Transverse colon (tissue), 3 donors: ENCODE results near the gene BAZ2B.

ENCODE experiments used
- POLR2A ChIP-seq: fragments of 450-650 bp; IDR thresholded peaks from one replicate; pipeline ENCODE4 v1.6.1; 2016; ENCODE audit warnings: antibody characterized with exemption, mild to moderate bottlenecking, moderate library complexity
- TF ChIP-seq, protein P1 (sequence below), 5 experiments: fragments of 200-600 bp in 3 of 5; fragments of 450-650 bp in 2 of 5; sonication (generic) in 3 of 5; IDR thresholded peaks; 1 replicate in 2 of 5; 2 replicates in 3 of 5; pipeline ENCODE4 v1.5.1; 2016 to 2017; ENCODE audit warnings: antibody characterized with exemption in 5 of 5, inconsistent platforms in 3 of 5, mild to moderate bottlenecking in 2 of 5, moderate library complexity in 1 of 5

DNA sequence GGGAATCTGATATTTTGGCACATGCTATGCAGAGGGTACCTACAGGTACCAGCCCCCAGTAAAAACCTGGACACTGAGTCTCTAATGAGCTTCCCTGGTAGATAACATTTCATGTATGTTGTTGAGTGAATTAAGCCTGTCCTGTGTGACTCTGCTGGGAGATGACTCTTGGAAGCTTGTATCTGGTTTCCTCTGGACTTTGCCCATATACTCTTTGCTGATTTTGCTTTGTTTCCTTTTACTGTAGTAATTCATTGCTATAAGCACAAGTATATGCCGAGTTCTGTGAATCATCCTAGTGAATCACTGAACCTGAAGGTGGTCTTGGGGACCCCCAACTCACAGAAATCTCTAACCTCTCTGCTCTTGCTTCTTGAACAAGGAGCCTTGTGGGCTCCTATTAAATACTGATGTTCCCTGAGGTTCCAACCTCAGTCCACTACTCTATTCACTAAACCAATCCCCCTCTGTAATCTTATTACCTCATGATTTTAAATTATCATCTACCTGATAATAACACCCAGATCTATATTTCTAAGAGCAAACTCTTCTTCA is 235.6 kb downstream of the BAZ2B start:
- TF ChIP-seq, protein P1, sequence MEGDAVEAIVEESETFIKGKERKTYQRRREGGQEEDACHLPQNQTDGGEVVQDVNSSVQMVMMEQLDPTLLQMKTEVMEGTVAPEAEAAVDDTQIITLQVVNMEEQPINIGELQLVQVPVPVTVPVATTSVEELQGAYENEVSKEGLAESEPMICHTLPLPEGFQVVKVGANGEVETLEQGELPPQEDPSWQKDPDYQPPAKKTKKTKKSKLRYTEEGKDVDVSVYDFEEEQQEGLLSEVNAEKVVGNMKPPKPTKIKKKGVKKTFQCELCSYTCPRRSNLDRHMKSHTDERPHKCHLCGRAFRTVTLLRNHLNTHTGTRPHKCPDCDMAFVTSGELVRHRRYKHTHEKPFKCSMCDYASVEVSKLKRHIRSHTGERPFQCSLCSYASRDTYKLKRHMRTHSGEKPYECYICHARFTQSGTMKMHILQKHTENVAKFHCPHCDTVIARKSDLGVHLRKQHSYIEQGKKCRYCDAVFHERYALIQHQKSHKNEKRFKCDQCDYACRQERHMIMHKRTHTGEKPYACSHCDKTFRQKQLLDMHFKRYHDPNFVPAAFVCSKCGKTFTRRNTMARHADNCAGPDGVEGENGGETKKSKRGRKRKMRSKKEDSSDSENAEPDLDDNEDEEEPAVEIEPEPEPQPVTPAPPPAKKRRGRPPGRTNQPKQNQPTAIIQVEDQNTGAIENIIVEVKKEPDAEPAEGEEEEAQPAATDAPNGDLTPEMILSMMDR (IDR thresholded peaks at IDR 0.05): no peak
- no peak for TF ChIP-seq POLR2A
